ENCODE data around the gene CCL2. TPM values are rescaled to one million over a fixed set of nuclear protein-coding genes. Genes with fewer than 3 reads are reported as not detected.

CCL2 gene
- 1.4 TPM for total RNA-seq (ENCODE audit: unreplicated experiment)
- long read RNA-seq = 0 reads

- H3K9me3 Mint-ChIP-seq (ENCODE audit: unreplicated experiment) = no peaks in the 10 kb centered on the region
- peak within 1 kb of the TSS; percentile 93 for H3K27ac Mint-ChIP-seq (ENCODE audit: unreplicated experiment)
- TF ChIP-seq CTCF (IDR thresholded peaks at IDR 0.05; ENCODE audit: unreplicated experiment) = no peak
- H3K27me3 Mint-ChIP-seq (ENCODE audit: unreplicated experiment) = peaks cover 6% of the 10 kb centered on the region
- peaks cover 4% of the 10 kb centered on the region for H3K36me3 Mint-ChIP-seq (ENCODE audit: low read depth, unreplicated experiment)
- peak within 1 kb of the TSS; percentile 85 for H3K4me3 Mint-ChIP-seq (ENCODE audit: unreplicated experiment)
- H3K4me1 Mint-ChIP-seq (ENCODE audit: unreplicated experiment) = peaks cover 31% of the 10 kb centered on the region
- peak; percentile 49 for DNase-seq (ENCODE audit: low spot score)
Measured at GRCh38 chr17:34254651-34255380, at the start of gene CCL2. Gene CCL2 (plus strand): TSS chr17:34255285. CDS start chr17:34255350, 65 bp downstream.

DNA sequence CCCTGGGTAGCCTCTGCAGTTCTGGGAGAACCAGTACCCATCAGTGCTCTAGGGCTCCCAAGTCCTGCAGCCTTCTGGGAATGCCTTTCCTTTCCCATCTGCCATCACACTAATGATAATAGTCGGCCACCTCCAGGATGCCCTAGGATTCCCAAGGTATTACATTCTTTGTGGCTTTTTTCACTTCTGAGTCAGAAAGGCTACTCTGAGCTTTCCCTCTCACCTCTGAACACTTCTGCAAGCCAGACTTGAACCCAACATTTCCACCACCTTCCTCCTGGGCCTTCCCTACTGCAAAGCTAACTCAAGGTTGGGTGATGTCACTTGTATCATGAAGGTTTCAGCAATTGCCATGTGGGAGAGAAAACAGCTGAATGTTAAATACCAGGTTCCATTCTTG is 49.7 kb upstream of the CCL2 start:
- no peak overlapping the region for H3K27ac Mint-ChIP-seq (ENCODE audit: unreplicated experiment)
- H3K9me3 Mint-ChIP-seq (ENCODE audit: unreplicated experiment) = no peaks in the 10 kb centered on the region

GRCh38 chr17:34206569-34206968 is 48.5 kb upstream of the CCL2 start:
- Mint-ChIP-seq H3K27ac (ENCODE audit: unreplicated experiment) (no peak overlapping the region), H3K4me1 (ENCODE audit: unreplicated experiment) (no peaks in the 10 kb centered on the region), H3K27me3 (ENCODE audit: unreplicated experiment) (peaks cover 4% of the 10 kb centered on the region), H3K4me3 (ENCODE audit: unreplicated experiment) (no peak overlapping the region), H3K9me3 (ENCODE audit: unreplicated experiment) (no peaks in the 10 kb centered on the region), H3K36me3 (ENCODE audit: low read depth, unreplicated experiment) (no peaks in the 10 kb centered on the region)
- no peak for DNase-seq (ENCODE audit: low spot score)
- no peak for TF ChIP-seq CTCF (IDR thresholded peaks at IDR 0.05; ENCODE audit: unreplicated experiment)

More for the DNA sequence above, 49.7 kb upstream of the CCL2 start:
- Mint-ChIP-seq H3K36me3 (ENCODE audit: low read depth, unreplicated experiment) (no peaks in the 10 kb centered on the region), H3K4me1 (ENCODE audit: unreplicated experiment) (no peaks in the 10 kb centered on the region), H3K4me3 (ENCODE audit: unreplicated experiment) (no peak overlapping the region), H3K27me3 (ENCODE audit: unreplicated experiment) (peaks cover 2% of the 10 kb centered on the region)
- DNase-seq (ENCODE audit: low spot score) = no peak
- TF ChIP-seq CTCF (IDR thresholded peaks at IDR 0.05; ENCODE audit: unreplicated experiment) = no peak

DNA sequence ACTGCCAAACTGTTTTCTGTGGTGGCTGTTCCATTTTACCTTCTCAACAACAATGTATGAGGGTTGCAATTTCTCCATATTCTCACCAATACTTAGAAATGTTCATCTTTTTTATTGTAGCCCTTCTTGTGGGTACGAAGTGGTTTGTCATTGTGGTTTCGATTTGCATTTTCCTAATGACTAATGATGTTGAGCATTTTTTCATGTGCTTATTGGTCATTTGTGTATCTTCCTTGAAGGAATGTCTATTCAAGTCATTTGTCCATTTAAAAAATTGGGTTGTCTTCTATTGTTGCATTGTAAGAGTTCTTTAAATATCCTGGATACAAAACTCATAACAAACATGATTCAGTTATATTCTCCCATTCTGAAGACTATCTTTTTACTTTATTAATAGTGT is 47.5 kb upstream of the CCL2 start:
- no peak for DNase-seq (ENCODE audit: low spot score)
- H3K36me3 Mint-ChIP-seq (ENCODE audit: low read depth, unreplicated experiment) = no peaks in the 10 kb centered on the region
- peaks cover 4% of the 10 kb centered on the region for H3K27me3 Mint-ChIP-seq (ENCODE audit: unreplicated experiment)
- no peak for TF ChIP-seq CTCF (IDR thresholded peaks at IDR 0.05; ENCODE audit: unreplicated experiment)
- H3K27ac Mint-ChIP-seq (ENCODE audit: unreplicated experiment) = no peak overlapping the region
- no peaks in the 10 kb centered on the region for H3K9me3 Mint-ChIP-seq (ENCODE audit: unreplicated experiment)
- H3K4me1 Mint-ChIP-seq (ENCODE audit: unreplicated experiment) = no peaks in the 10 kb centered on the region
- no peak overlapping the region for H3K4me3 Mint-ChIP-seq (ENCODE audit: unreplicated experiment)

DNA sequence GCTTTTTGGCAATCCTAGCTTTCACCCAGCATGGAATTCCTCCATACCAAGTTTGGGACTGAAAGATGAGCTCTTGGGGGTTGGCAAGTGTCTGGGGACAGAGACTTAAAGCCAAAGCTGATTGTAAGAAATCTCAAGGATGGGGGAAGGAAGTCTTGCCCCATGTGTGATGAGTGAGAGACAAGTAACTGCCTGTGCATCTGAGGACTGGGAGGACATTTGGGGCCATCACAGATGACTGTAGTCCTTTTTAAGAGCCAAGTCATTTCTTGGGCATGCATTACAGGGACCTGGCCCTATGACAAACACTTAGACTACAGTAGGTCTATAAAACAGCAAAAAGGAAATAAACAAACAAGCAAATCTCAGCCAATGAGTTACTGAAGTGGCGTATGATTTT is 36.3 kb upstream of the CCL2 start:
- Mint-ChIP-seq H3K36me3 (ENCODE audit: low read depth, unreplicated experiment) (no peaks in the 10 kb centered on the region), H3K27ac (ENCODE audit: unreplicated experiment) (no peak overlapping the region), H3K4me3 (ENCODE audit: unreplicated experiment) (no peak overlapping the region), H3K9me3 (ENCODE audit: unreplicated experiment) (no peaks in the 10 kb centered on the region), H3K27me3 (ENCODE audit: unreplicated experiment) (no peaks in the 10 kb centered on the region), H3K4me1 (ENCODE audit: unreplicated experiment) (no peaks in the 10 kb centered on the region)
- no peak for TF ChIP-seq CTCF (IDR thresholded peaks at IDR 0.05; ENCODE audit: unreplicated experiment)
- DNase-seq (ENCODE audit: low spot score) = no peak

Data from endothelial cell (in vitro differentiated cells).